HEK293 (cell line): ENCODE measurements around the gene ENDOU.

Experiments used
- GFI1B ChIP-seq: fragments of 450-650 bp; formaldehyde crosslinking; IDR thresholded peaks from 2 replicates; pipeline ENCODE4 v1.5.1; 2016; ENCODE audit warnings: missing biosample characterization, missing genetic modification characterization
- ZNF202 ChIP-seq: fragments of 450-650 bp; formaldehyde crosslinking; IDR thresholded peaks from 2 replicates; pipeline ENCODE4 v1.5.1; 2016; ENCODE audit warnings: missing biosample characterization, missing genetic modification characterization, borderline replicate concordance
- ZNF433 ChIP-seq: fragments of 450-650 bp; formaldehyde crosslinking; IDR thresholded peaks from 2 replicates; pipeline ENCODE4 v1.5.1; 2016; ENCODE audit warnings: missing biosample characterization, missing genetic modification characterization, low read depth
- ZNF768 ChIP-seq: fragments of 450-650 bp; formaldehyde crosslinking; IDR thresholded peaks from 2 replicates; pipeline ENCODE4 v1.5.1; 2018; ENCODE audit warnings: missing biosample characterization, mild to moderate bottlenecking, missing genetic modification characterization
- ZSCAN16 ChIP-seq: fragments of 450-650 bp; formaldehyde crosslinking; IDR thresholded peaks from 2 replicates; pipeline ENCODE4 v1.5.1; 2016; ENCODE audit warnings: missing biosample characterization, missing genetic modification characterization
- TF ChIP-seq, protein P1 (sequence below): fragments of 450-650 bp; formaldehyde crosslinking; IDR thresholded peaks from 2 replicates; pipeline ENCODE4 v1.5.1; 2016; ENCODE audit warnings: missing biosample characterization, missing genetic modification characterization
- TF ChIP-seq, protein P2 (sequence below): fragments of 450-650 bp; formaldehyde crosslinking; IDR thresholded peaks from 2 replicates; pipeline ENCODE4 v1.5.1; 2016; ENCODE audit warnings: missing biosample characterization, missing genetic modification characterization

- TF ChIP-seq ZNF768 (no peak), ZNF433 (tag by site-specific recombination) (no peak), GFI1B (tag by site-specific recombination) (no peak), ZNF202 (tag by site-specific recombination) (no peak), ZSCAN16 (tag by site-specific recombination) (no peak)
- TF ChIP-seq, protein P1, sequence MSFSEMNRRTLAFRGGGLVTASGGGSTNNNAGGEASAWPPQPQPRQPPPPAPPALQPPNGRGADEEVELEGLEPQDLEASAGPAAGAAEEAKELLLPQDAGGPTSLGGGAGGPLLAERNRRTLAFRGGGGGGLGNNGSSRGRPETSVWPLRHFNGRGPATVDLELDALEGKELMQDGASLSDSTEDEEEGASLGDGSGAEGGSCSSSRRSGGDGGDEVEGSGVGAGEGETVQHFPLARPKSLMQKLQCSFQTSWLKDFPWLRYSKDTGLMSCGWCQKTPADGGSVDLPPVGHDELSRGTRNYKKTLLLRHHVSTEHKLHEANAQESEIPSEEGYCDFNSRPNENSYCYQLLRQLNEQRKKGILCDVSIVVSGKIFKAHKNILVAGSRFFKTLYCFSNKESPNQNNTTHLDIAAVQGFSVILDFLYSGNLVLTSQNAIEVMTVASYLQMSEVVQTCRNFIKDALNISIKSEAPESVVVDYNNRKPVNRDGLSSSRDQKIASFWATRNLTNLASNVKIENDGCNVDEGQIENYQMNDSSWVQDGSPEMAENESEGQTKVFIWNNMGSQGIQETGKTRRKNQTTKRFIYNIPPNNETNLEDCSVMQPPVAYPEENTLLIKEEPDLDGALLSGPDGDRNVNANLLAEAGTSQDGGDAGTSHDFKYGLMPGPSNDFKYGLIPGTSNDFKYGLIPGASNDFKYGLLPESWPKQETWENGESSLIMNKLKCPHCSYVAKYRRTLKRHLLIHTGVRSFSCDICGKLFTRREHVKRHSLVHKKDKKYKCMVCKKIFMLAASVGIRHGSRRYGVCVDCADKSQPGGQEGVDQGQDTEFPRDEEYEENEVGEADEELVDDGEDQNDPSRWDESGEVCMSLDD: no peak
- TF ChIP-seq, protein P2, sequence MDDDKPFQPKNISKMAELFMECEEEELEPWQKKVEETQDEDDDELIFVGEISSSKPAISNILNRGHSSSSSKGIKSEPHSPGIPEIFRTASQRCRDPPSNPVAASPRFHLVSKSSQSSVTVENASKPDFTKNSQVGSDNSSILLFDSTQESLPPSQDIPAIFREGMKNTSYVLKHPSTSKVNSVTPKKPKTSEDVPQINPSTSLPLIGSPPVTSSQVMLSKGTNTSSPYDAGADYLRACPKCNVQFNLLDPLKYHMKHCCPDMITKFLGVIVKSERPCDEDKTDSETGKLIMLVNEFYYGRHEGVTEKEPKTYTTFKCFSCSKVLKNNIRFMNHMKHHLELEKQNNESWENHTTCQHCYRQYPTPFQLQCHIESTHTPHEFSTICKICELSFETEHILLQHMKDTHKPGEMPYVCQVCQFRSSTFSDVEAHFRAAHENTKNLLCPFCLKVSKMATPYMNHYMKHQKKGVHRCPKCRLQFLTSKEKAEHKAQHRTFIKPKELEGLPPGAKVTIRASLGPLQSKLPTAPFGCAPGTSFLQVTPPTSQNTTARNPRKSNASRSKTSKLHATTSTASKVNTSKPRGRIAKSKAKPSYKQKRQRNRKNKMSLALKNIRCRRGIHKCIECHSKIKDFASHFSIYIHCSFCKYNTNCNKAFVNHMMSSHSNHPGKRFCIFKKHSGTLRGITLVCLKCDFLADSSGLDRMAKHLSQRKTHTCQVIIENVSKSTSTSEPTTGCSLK (tag by site-specific recombination): no peak
Measured at GRCh38 chr12:47718531-47718930, 6.8 kb downstream of the ENDOU start.
